Stomach (tissue), 9 donors: ENCODE data around the gene NTHL1. TPM values are rescaled to one million over a fixed set of nuclear protein-coding genes. Genes with fewer than 3 reads are reported as not detected.

Source experiments
- DNase-seq, 2 donors: peaks; one replicate each; pipeline versions ENCODE4 v3.0.0 to v3.0.0-alpha.2; 2013 to 2019
- H3K27ac ChIP-seq, 5 donors: fragments of 200-600 bp in 4 of 5; sonication (generic) in 4 of 5; one replicate each; pipeline ENCODE4 v1.5.1; 2013 to 2019; ENCODE audit warnings: mild to moderate bottlenecking in 1 of 5, moderate library complexity in 1 of 5
- H3K27me3 ChIP-seq, 3 donors: fragments of 200-600 bp; sonication (generic); one replicate each; pipeline ENCODE4 v1.5.1; 2017 to 2019; ENCODE audit warnings: mixed run types in 1 of 3
- H3K36me3 ChIP-seq, 4 donors: fragments of 200-600 bp; sonication (generic); 1 replicate in 3 of 4; 2 replicates in 1 of 4; pipeline ENCODE4 v1.5.1; 2016 to 2019
- H3K4me1 ChIP-seq, 4 donors: fragments of 200-600 bp; sonication (generic); one replicate each; pipeline ENCODE4 v1.5.1; 2016 to 2019
- H3K4me3 ChIP-seq, 4 donors: fragments of 200-600 bp; sonication (generic) in 3 of 4; one replicate each; pipeline ENCODE4 v1.5.1; 2016 to 2019; ENCODE audit warnings: mild to moderate bottlenecking in 1 of 4
- H3K9me3 ChIP-seq, 4 donors: fragments of 200-600 bp; sonication (generic); one replicate each; pipeline ENCODE4 v1.5.1; 2016 to 2019
- CTCF ChIP-seq, 7 experiments: fragments of 450-650 bp in 4 of 7; fragments of 200-600 bp in 3 of 7; sonication (generic) in 3 of 7; IDR thresholded peaks; one replicate each; pipeline ENCODE4 v1.5.1; 2016 to 2019; ENCODE audit warnings: antibody characterized with exemption in 7 of 7, control low read depth in 2 of 7, mild to moderate bottlenecking in 1 of 7
- EP300 ChIP-seq: sonication (generic); formaldehyde crosslinking; IDR thresholded peaks from one replicate; pipeline ENCODE4 v1.6.1; 2017; ENCODE audit warnings: antibody characterized with exemption
- POLR2A ChIP-seq, 4 donors: fragments of 450-650 bp; IDR thresholded peaks; one replicate each; pipeline ENCODE4 v1.6.1; 2016; ENCODE audit warnings: antibody characterized with exemption in 4 of 4, control low read depth in 2 of 4, mild to moderate bottlenecking in 1 of 4, moderate library complexity in 1 of 4
- POLR2AphosphoS5 ChIP-seq, 3 donors: sonication (generic); formaldehyde crosslinking; IDR thresholded peaks; one replicate each; pipeline ENCODE4 v1.6.1; 2016; ENCODE audit warnings: antibody characterized with exemption in 3 of 3
- WGBS, 5 donors: extraction: QIAGEN DNeasy Blood & Tissue Kit in 3 of 5; methylation state at CpG; one replicate each; pipeline versions ENCODE4 v1.1.5 to v1.1.7; 2013 to 2018; 5-methylcytosine and 5-hydroxymethylcytosine counted together
- intact Hi-C: fragments of 100-400 bp; cut with DNase I; formaldehyde crosslinking; loops from one replicate; pipeline ENCODE4 v1.15.1; 2023; ENCODE audit warnings: low total_unique reads
- polyA plus RNA-seq, 3 donors: library from polyadenylated mRNA; stranded (reverse); fragments of 200-250 nt; gene quantifications; one replicate each; pipeline ENCODE4 v1.2.3, GENCODE V29; 2013
- total RNA-seq, 5 donors: library from RNA; depleted of rRNA; stranded (reverse); fragments of >200 nt; gene quantifications; one replicate each; pipeline versions ENCODE4 v1.1.0 to v1.2.3, GENCODE V29; 2014 to 2016
- donor health status: healthy with polysubstance abuse.
- donor health status: Bipolar disorder and iron deficiency.
- donor health status: healthy.

The NTHL1 gene
- total and polyA plus RNA-seq, 8 donors: 2.3 to 663 (median 32.9) TPM

GRCh38 chr16:2095315-2095853 lies 47.8 kb upstream of the NTHL1 start:
- no peak overlapping the region for H3K27ac ChIP-seq
- peaks cover 13 to 31% (median 24%) of the 10 kb centered on the region in 4 donors for H3K4me1 ChIP-seq
- TF ChIP-seq POLR2A (IDR thresholded peaks at IDR 0.05): no peak
- no peak for TF ChIP-seq EP300
- no peak for TF ChIP-seq POLR2AphosphoS5 (IDR thresholded peaks at IDR 0.05)
- TF ChIP-seq CTCF (IDR thresholded peaks at IDR 0.05): no peak
- intact Hi-C loops: no loop called here
- no peaks in the 10 kb centered on the region for H3K9me3 ChIP-seq
- H3K4me3 ChIP-seq: no peak overlapping the region
- peaks cover 63 to 92% (median 90%) of the 10 kb centered on the region in 4 donors for H3K36me3 ChIP-seq
- H3K27me3 ChIP-seq: no peaks in the 10 kb centered on the region
- 93 to 97% (median 96%) methylated on average over 26 of the region's 26 CpGs for WGBS, 5 donors
- no peak for DNase-seq

GRCh38 chr16:2093793-2094192 lies 46.2 kb upstream of the NTHL1 start:
- WGBS, 5 donors: 88 to 100% (median 91%) methylated on average over 2 to 15 of the region's 15 CpGs
- intact Hi-C loops: no loop called here
- Histone ChIP-seq H3K27ac (no peak overlapping the region), H3K4me1 (peaks cover 13 to 44% (median 38%) of the 10 kb centered on the region in 4 donors), H3K9me3 (no peaks in the 10 kb centered on the region), H3K36me3 (peaks cover 64 to 92% (median 91%) of the 10 kb centered on the region in 4 donors), H3K27me3 (no peaks in the 10 kb centered on the region), H3K4me3 (no peak overlapping the region)
- TF ChIP-seq EP300 (no peak), POLR2A (IDR thresholded peaks at IDR 0.05) (no peak), POLR2AphosphoS5 (IDR thresholded peaks at IDR 0.05) (no peak), CTCF (IDR thresholded peaks at IDR 0.05) (no peak)
- DNase-seq: no peak

GRCh38 chr16:2092866-2093265 lies 45.2 kb upstream of the NTHL1 start:
- no peaks in the 10 kb centered on the region for H3K9me3 ChIP-seq
- H3K27ac ChIP-seq: peak overlapping the region in 3 of 5 donors; percentile 78 to 84 (median 81)
- peaks cover 13 to 44% (median 40%) of the 10 kb centered on the region in 4 donors for H3K4me1 ChIP-seq
- intact Hi-C loops: no loop called here
- WGBS, 5 donors: 89 to 94% (median 91%) methylated on average over 5 to 13 of the region's 13 CpGs
- no peak overlapping the region for H3K4me3 ChIP-seq
- no peak for TF ChIP-seq CTCF (IDR thresholded peaks at IDR 0.05)
- no peak for TF ChIP-seq EP300
- no peak for TF ChIP-seq POLR2AphosphoS5 (IDR thresholded peaks at IDR 0.05)
- TF ChIP-seq POLR2A (IDR thresholded peaks at IDR 0.05): no peak
- peaks cover 73 to 98% (median 96%) of the 10 kb centered on the region in 4 donors for H3K36me3 ChIP-seq
- no peaks in the 10 kb centered on the region for H3K27me3 ChIP-seq
- no peak for DNase-seq

- peaks cover 69 to 98% (median 96%) of the 10 kb centered on the region in 4 donors for H3K36me3 ChIP-seq
- WGBS, 5 donors: 40 to 58% (median 50%) methylated on average over 11 to 16 of the region's 16 CpGs
- H3K4me3 ChIP-seq: peak overlapping the region in 2 of 4 donors; percentile 33 to 37
- no peak for TF ChIP-seq CTCF (IDR thresholded peaks at IDR 0.05)
- TF ChIP-seq EP300: no peak
- peak in 1 of 3 donors; percentile 10 for TF ChIP-seq POLR2AphosphoS5 (IDR thresholded peaks at IDR 0.05)
- TF ChIP-seq POLR2A (IDR thresholded peaks at IDR 0.05): no peak
- no peaks in the 10 kb centered on the region for H3K9me3 ChIP-seq
- H3K27me3 ChIP-seq: no peaks in the 10 kb centered on the region
- peaks cover 13 to 47% (median 39%) of the 10 kb centered on the region in 4 donors for H3K4me1 ChIP-seq
- H3K27ac ChIP-seq: peak overlapping the region; percentile 73 to 87 (median 81)
- peak; percentile 55 to 86 for DNase-seq
- intact Hi-C loops: no loop called here
These were observed 44.6 kb upstream of the NTHL1 start for GRCh38 chr16:2092256-2092620.
